ENCODE data around the gene PICALM.

GRCh38 chr11:85937835-85938234, 131.0 kb downstream of the PICALM start:
- TF ChIP-seq POLR2A (IDR thresholded peaks at IDR 0.05) (no peak), CTCF (IDR thresholded peaks at IDR 0.05) (no peak)

Measured in adrenal gland (tissue), 5 donors.